K562 (cell line): Measurements from ENCODE around the gene EFHC1. TPM values are rescaled to one million over a fixed set of nuclear protein-coding genes. Genes with fewer than 3 reads are reported as not detected.

Experiments used
- BHLHE40 ChIP-seq: IDR thresholded peaks from 2 replicates; pipeline ENCODE4 v1.6.1; 2011; ENCODE audit warnings: low read length, improper control_type of control experiment
- DLX4 ChIP-seq: fragments of 250-450 bp; sonication (Bioruptor Pico); IDR thresholded peaks from 2 replicates; pipeline ENCODE4 v1.6.1; 2021; ENCODE audit warnings: mild to moderate bottlenecking
- HEY1 ChIP-seq: fragments of 250-450 bp; sonication (Bioruptor Pico); IDR thresholded peaks from 2 replicates; pipeline ENCODE4 v1.5.0; 2020; ENCODE audit warnings: mild to moderate bottlenecking, moderate library complexity, borderline replicate concordance
- KHSRP ChIP-seq: fragments of 450-650 bp; IDR thresholded peaks from 2 replicates; pipeline ENCODE4 v1.6.1; 2017
- MITF ChIP-seq: IDR thresholded peaks from 2 replicates; pipeline ENCODE4 v1.6.1; 2014; ENCODE audit warnings: antibody characterized with exemption
- PRDM10 ChIP-seq: fragments of 450-650 bp; IDR thresholded peaks from 2 replicates; pipeline ENCODE4 v1.6.1; 2018; ENCODE audit not compliant: partially characterized antibody
- STAT5A ChIP-seq: IDR thresholded peaks from 2 replicates; pipeline ENCODE4 v1.6.1; 2012; ENCODE audit warnings: low read length, inconsistent platforms, borderline replicate concordance
- SUPT5H ChIP-seq: fragments of 450-650 bp; IDR thresholded peaks from 2 replicates; pipeline ENCODE4 v1.6.1; 2016
- ZNF133 ChIP-seq: fragments of 250-450 bp; sonication (Bioruptor Pico); IDR thresholded peaks from 2 replicates; pipeline ENCODE4 v1.4.0; 2020; ENCODE audit warnings: mild to moderate bottlenecking
- ZNF143 ChIP-seq: sonication (generic); formaldehyde crosslinking; IDR thresholded peaks from 2 replicates; pipeline ENCODE4 v1.9.0; 2022; ENCODE audit warnings: mild to moderate bottlenecking, missing genetic modification reagents
- ZNF695 ChIP-seq: fragments of 450-650 bp; formaldehyde crosslinking; IDR thresholded peaks from 2 replicates; pipeline ENCODE4 v1.4.0; 2020; ENCODE audit warnings: mild to moderate bottlenecking, moderate library complexity
- ZNF75A ChIP-seq: fragments of 450-650 bp; formaldehyde crosslinking; IDR thresholded peaks from 2 replicates; pipeline ENCODE4 v1.4.0; 2020; ENCODE audit warnings: mild to moderate bottlenecking
- polyA plus RNA-seq, 8 experiments: library from polyadenylated mRNA; depleted of rRNA in 4 of 8; stranded (reverse) in 5 of 8; unstranded in 3 of 8; fragments of >200 nt; fragmentation: Nextera tagmentation in 2 of 8; fragmentation: Illumina TruSeq in 1 of 8; extraction: Ambion mirVana in 2 of 8; extraction: Trizol in 1 of 8; gene quantifications; 2 replicates each; pipeline versions ENCODE4 v1.2.1 to v1.2.3, GENCODE V29; 2011 to 2014; ENCODE audit warnings: inconsistent platforms in 1 of 8, missing spikeins in 1 of 8
- total RNA-seq, 7 experiments: library from RNA; depleted of rRNA in 6 of 7; stranded (reverse); fragments of >200 nt in 6 of 7; fragmentation: Illumina TruSeq in 2 of 7; extraction: Trizol in 2 of 7; gene quantifications; 2 replicates each; pipeline versions ENCODE4 v1.2.1 to v1.2.3, GENCODE V29; 2011 to 2021; ENCODE audit warnings: low replicate concordance in 1 of 7

The EFHC1 gene
- total and polyA plus RNA-seq, 9 of the 15 experiments (the other 6 are each of a cell fraction or from before 2014, with no cell fraction given) = 9.5 to 31.0 (median 14.9) TPM

- TF ChIP-seq PRDM10 = peak; percentile 11
- no peak for TF ChIP-seq STAT5A
- no peak for TF ChIP-seq ZNF695 (CRISPR knock-in tag)
- no peak for TF ChIP-seq DLX4 (CRISPR knock-in tag)
- 0 out of 2 replicates have a peak, but pooled peaks have one; percentile 44 for TF ChIP-seq BHLHE40
- no peak for TF ChIP-seq ZNF143 (CRISPR knock-in tag)
- no peak for TF ChIP-seq KHSRP
- TF ChIP-seq MITF = 0 out of 2 replicates have a peak, but pooled peaks have one; percentile 45
- TF ChIP-seq HEY1 (CRISPR knock-in tag) = no peak
- TF ChIP-seq SUPT5H = no peak
- TF ChIP-seq ZNF75A (CRISPR knock-in tag) = no peak
- no peak for TF ChIP-seq ZNF133 (CRISPR knock-in tag)
- TF ChIP-seq, all 486 proteins: peak for 10
Observed at GRCh38 chr6:52513464-52513863, 93.3 kb downstream of the EFHC1 start (continued).
